Measurements from ENCODE around the gene CAPN3.
"Not testable (repeated sequence)": the region's sequence is repeated elsewhere in the genome, so short reads cannot be mapped to it uniquely, and the experiment has no call there.

CAPN3 gene

GRCh38 chr15:42359249-42359648 lies at the start of gene CAPN3:
Gene CAPN3 (plus strand): TSS chr15:42359501. CDS start chr15:42359806, 305 bp downstream.
- no peak for DNase-seq

- DNase-seq: no peak
These were observed 45.8 kb upstream of the CAPN3 start for GRCh38 chr15:42313463-42313862.

DNA sequence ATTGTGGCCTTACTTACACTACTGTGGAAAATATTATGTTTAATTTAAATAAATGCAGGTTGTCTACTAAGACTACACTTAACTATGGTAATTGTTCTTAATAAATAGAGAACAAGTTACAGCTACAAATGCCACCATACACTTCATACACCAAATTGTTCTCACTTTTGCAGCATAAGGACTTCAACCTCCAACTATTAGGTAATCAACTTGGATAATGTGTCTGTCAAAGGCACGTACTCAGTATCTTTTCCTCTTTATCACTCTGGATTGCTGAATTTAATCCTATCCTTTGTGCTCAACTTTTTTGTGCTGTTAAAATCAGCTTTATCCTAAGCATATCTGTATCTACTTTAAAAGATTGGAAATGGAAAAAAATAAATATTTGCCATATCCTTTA lies 44.5 kb upstream of the CAPN3 start:
- no peak for DNase-seq

- no peak for DNase-seq
These were observed 43.8 kb upstream of the CAPN3 start for GRCh38 chr15:42315521-42315920.

- DNase-seq: not testable (repeated sequence)
These were observed 43.0 kb upstream of the CAPN3 start for GRCh38 chr15:42316282-42316805.

DNA sequence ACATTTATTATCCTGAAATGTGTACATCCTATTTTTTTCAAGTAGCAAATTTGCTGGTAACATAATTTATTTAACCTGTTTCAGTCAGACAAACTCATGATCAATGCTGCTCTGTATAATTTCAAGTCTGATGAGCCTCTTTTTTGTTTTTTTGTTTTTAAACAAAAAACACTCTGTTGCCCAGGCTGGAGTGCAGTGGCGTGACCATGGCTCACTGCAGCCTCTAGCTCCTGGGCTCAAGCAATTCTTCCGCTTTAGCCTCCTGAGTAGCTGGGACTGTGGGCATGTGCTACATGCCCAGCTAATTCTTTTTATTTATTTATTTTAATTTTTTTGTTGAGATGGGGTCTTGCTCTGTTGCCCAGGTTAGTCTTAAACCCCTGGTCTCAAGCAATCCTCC lies 40.1 kb upstream of the CAPN3 start:
- no peak for DNase-seq

DNA sequence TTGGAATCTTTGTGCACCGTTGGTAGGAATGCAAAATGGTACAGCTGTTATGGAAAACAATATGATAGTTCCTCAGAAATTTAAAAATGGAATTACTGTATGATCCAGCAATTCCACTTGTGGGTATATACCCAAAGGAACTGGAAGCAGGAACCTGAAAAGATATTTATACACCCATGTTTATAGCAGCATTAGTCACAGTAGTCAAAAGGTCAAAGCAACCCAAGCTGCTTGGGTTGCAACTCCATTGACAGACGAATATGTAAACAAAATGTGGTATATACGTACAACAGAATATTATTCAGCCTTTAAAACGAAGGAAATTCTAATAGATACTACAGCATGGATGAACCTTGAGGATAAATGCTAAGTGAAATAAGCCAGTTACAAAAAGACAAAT lies 35.0 kb upstream of the CAPN3 start:
- no peak for DNase-seq

GRCh38 chr15:42329161-42329560 lies 30.1 kb upstream of the CAPN3 start:
- DNase-seq: no peak

- no peak for DNase-seq
These were observed 29.3 kb upstream of the CAPN3 start for GRCh38 chr15:42329992-42330391.

DNA sequence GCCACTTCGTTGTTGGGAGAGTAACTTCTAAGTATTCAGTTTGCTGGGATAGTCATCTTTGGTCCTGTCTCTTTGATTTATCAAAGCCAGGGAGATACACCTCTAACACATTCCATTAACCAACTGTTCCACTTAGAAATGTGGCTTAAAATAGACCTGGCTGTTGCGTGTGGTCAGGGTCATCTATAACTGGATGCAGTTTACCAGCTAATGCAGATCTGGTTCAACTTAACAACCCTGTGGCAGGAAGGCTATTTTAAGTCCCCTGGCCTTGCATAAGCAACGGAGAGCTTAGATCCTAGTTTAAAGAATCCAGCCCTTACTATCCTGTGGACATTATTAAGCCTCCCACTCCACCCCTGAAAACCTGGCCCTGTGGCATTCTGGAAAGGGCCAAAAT lies 28.1 kb upstream of the CAPN3 start:
- no peak for DNase-seq

DNA sequence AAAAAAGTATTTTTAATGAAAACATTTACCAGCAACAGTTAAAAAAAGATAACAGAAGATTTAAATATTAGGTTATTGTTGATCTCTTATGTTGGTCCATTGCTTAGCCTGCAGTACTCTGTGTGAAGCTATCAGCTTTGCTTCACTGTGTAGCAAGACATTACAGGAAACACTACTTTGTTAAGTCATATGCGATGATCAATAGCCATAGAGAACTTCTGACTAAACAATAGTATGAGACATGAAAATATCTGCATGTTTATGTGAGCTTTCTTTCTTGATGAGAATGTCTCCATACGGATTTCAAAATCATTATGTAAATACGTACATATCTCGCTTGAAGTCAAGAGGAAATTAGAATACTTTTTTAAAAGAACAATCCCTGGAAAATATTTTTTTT lies 27.0 kb upstream of the CAPN3 start:
- DNase-seq: no peak

GRCh38 chr15:42335074-42335473 lies 24.2 kb upstream of the CAPN3 start:
- DNase-seq: no peak

DNA sequence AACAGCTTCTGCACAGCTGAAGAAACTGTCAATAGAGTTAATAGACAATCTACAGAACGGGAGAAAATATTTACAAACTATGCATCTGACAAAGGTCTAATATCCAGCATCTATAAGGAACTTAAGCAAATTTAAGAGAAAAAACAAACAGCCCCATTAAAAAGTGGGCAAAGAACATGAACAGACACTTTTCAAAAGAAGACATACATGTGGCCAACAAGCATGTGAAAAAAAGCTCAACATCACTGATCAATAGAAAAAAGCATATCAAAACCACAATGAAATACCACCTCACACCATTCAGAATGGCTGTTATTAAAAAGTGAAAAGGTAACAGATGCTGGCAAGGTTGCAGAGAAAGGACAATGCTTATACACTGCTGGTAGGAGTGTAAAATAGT lies 22.7 kb upstream of the CAPN3 start:
- DNase-seq: not testable (repeated sequence)

- DNase-seq: not testable (repeated sequence)
These were observed 22.2 kb upstream of the CAPN3 start for GRCh38 chr15:42337104-42337503.

DNA sequence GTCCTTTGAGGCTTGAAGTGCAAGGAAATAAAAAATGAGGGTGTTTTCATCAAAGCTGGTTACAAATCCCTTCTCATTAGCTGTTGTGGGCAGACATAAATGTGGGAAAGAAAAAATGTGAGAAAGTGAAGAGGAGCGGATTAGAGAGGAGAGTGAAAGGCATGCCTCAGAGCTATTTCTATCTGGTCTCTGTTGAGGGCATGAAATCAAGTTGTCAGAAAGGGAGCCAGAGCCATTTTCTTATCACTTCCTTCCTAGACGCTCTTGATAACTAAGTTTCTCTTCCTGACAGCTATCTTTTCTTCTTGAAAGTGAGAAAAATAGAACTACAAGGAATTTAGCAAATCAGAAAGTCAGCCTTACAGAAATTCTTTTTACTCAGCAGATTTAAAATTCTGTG lies 20.8 kb upstream of the CAPN3 start:
- no peak for DNase-seq

DNA sequence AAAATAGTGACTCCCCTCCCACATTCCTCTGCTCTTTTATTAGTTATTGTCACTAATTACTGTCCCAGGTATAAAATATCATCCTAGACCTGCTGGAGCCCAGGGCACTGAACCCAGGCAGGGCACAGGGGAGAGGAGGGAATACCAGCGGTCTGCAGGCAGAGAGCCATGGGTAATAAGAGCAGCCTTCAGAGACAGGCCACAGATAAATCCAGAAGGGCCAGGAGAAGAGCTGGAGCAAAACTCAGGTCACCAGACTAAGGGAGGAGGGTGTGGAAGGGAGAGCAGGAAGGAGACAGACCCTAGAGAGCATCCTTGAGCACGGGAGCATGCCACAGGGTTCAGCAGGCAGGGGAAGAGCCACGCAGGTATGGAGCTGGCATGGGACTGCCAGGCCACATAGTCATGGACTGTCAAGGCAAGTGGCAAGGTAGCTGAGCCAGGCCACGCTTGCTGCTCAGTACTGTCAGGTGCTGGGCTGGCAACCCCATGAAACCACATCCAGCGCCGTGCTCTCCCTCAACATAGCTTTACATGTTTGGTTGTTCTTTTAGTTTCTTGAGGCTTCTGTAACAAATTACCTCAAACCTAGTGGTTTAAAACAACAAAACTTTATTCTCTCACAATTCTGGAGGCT lies 15.6 kb upstream of the CAPN3 start:
- DNase-seq: no peak

DNA sequence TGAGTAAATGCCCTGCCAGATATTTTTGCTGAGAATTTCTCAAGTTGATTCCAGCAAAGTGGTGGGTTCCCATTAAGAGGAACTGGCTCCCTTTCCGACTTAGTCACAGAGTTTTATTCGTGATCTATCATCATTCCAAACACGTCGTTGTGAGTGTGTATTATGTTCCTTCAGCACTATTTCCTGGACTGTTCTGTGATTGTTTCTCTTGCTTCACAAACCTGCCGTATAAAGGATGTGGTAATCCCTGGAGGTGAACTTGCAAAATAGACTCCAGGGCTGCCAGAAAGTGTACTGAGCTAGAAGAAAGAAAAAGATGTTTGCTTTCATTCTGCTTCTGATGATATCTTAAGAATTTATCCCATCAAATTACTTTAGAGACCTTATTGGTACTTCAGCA lies 14.5 kb upstream of the CAPN3 start:
- no peak for DNase-seq

DNA sequence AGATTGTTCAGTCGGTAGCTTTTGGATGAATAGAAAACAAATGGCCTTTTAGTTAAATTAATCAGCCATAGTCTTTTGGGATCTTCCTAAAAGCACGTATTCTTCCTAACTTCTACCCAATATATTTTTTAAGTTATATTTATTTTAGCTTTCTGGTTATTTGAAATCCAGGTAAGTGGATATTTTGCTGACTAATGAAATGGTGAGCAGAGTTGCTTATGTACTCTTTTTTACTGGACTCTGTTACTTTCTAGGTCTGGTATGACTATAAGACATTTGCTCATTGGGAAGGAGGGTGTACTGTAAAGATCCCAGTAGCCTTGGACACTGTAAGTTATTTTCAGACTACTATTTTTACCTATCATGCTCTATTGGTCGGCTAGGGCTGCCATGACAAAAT lies 13.8 kb upstream of the CAPN3 start:
- no peak for DNase-seq

DNA sequence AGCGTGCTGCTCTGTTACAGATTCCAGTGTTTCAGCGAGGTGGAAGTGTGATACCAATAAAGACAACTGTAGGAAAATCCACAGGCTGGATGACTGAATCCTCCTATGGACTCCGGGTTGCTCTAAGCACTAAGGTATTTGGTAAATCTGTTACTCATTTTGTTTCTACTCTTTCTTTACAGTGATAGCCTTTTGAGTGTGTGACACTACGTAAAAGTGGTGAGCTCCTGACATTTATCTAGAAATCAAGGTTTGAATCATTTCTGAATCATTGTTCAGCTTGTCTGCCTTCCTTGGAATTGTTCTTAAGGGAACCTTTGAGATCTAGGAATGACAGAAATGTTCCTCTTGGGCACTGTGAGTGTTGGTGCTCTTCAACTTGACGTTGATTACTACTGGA lies 11.2 kb upstream of the CAPN3 start:
- no peak for DNase-seq

- DNase-seq: no peak
These were observed 10.1 kb upstream of the CAPN3 start for GRCh38 chr15:42349186-42349585.

DNA sequence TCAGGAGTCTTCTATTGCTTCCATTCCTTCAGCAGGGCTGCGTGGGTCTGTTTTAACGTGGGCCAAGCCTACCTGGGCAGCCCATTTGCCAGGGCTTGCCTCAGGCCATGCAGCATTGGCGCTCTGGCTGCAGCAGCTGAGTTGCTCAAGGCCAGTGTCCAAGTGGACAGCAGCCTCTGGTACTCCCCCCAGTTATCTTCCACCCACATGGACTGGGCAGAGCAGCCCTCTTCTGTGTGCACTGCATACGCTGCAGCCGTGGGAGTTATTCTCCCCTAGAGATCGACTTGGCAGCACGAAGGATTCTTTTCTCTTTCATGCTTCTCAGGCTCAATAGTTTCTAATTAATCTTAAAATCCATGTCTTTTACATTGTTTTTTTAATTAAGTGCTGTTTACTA lies 6.9 kb upstream of the CAPN3 start:
- no peak for DNase-seq

GRCh38 chr15:42353061-42353460 lies 6.2 kb upstream of the CAPN3 start:
- DNase-seq: no peak

DNA sequence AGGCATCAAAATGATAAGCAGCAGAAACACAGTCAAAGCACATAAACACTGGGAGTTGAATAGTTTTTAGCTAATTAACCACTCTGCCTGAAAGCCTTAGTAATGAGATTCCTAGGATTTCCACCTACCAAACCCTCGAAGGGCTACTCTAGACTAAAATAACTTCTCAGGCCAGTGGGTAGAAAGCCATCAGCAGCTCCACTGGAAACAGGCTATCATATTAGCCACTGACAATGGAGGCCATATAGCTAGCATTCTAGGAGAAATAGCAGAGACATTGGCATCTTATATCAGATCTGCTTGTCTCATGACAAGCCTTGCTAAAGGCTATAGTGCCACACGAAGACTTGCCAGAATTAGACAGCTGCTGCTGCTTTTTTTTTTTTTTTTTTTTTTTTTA lies 4.5 kb upstream of the CAPN3 start:
- no peak for DNase-seq

- DNase-seq: no peak
These were observed 4.0 kb upstream of the CAPN3 start for GRCh38 chr15:42355291-42355690.

DNA sequence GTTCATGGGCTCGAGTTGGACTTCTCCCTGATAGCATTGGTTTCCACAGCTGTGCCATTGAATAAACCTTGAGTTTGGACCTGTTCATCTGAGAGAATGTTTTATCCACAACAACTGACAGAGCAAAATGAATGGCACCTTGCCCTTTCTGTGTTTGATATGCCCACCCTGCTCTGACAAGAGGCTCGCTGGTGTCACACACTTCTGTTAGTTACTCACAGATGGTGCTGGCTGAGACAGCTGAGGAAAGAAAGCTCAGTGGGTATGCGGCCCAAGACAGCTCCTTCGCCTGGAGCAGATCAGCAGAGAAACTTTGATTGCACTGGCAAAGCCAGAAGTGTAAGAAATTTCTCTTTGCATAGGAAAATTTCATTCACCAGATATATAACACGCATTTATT lies 2.5 kb upstream of the CAPN3 start:
- no peak for DNase-seq

Data from NCI-H1417 (cell line).